Measurements from ENCODE around the gene APBB2.

GRCh38 chr4:41207291-41207831 lies 7.0 kb downstream of the APBB2 start:
- TF ChIP-seq ZNF274 (IDR thresholded peaks at IDR 0.05; ENCODE audit: low read depth, low read length), result no peak
- no peak for TF ChIP-seq YY1 (IDR thresholded peaks at IDR 0.05; ENCODE audit: insufficient read depth, insufficient read length)
- no peak for TF ChIP-seq SUZ12 (IDR thresholded peaks at IDR 0.05; ENCODE audit: extremely low read depth, insufficient read depth, insufficient read length)
